Testis (tissue), 3 donors: ENCODE data around the gene PNPO. TPM values are rescaled to one million over a fixed set of nuclear protein-coding genes. Genes with fewer than 3 reads are reported as not detected.

Experiments used
- DNase-seq: peaks from one replicate; pipeline ENCODE4 v3.0.0-alpha.2; 2019
- H3K27ac ChIP-seq, 2 donors: fragments of 200-600 bp; sonication (generic); one replicate each; pipeline ENCODE4 v1.5.1; 2019
- H3K27me3 ChIP-seq: fragments of 200-600 bp; sonication (generic); one replicate; pipeline ENCODE4 v1.5.1; 2019
- H3K36me3 ChIP-seq: fragments of 200-600 bp; sonication (generic); one replicate; pipeline ENCODE4 v1.5.1; 2017; ENCODE audit warnings: low read depth; ENCODE audit errors: missing control alignments
- H3K4me1 ChIP-seq: fragments of 200-600 bp; sonication (generic); one replicate; pipeline ENCODE4 v1.5.1; 2019
- H3K4me3 ChIP-seq, 2 donors: fragments of 200-600 bp; sonication (generic); one replicate each; pipeline ENCODE4 v1.5.1; 2017 to 2019
- H3K9me3 ChIP-seq: fragments of 200-600 bp; sonication (generic); one replicate; pipeline ENCODE4 v1.5.1; 2017
- CTCF ChIP-seq, 3 experiments: fragments of 450-650 bp in 2 of 3; fragments of 200-600 bp in 1 of 3; sonication (generic) in 1 of 3; IDR thresholded peaks; one replicate each; pipeline ENCODE4 v1.5.1; 2016 to 2019; ENCODE audit warnings: antibody characterized with exemption in 3 of 3, mild to moderate bottlenecking in 2 of 3, moderate library complexity in 1 of 3
- POLR2A ChIP-seq: fragments of 450-650 bp; IDR thresholded peaks from one replicate; pipeline ENCODE4 v1.6.1; 2017; ENCODE audit warnings: antibody characterized with exemption, mild to moderate bottlenecking, moderate library complexity
- WGBS, 2 donors: methylation state at CpG; one replicate each; pipeline ENCODE4 v1.1.5; 2018; 5-methylcytosine and 5-hydroxymethylcytosine counted together
- intact Hi-C: fragments of 100-400 bp; cut with DNase I; formaldehyde crosslinking; loops from one replicate; pipeline ENCODE4 v1.15.1; 2023; ENCODE audit warnings: low total_unique reads
- polyA plus RNA-seq: library from polyadenylated mRNA; stranded (reverse); fragments of 350-450 nt; fragmentation: Illumina TruSeq; extraction: RNeasy Lipid Tissue Mini Kit (QIAGEN cat#74804); gene quantifications from one replicate; pipeline ENCODE4 v1.2.3, GENCODE V29; 2014; ENCODE audit warnings: low read depth, low replicate concordance; ENCODE audit not compliant: insufficient read depth
- total RNA-seq, 2 donors: library from RNA; depleted of rRNA; stranded (reverse); fragments of >200 nt; gene quantifications; one replicate each; pipeline ENCODE4 v1.2.3, GENCODE V29; 2016

PNPO gene
- total and polyA plus RNA-seq, 3 donors from 2014 or later: 21.3 to 41.7 (median 37.5) TPM

- H3K27me3 ChIP-seq: no peaks in the 10 kb centered on the region
- H3K36me3 ChIP-seq: no peaks in the 10 kb centered on the region
- TF ChIP-seq CTCF (IDR thresholded peaks at IDR 0.05): no peak
- no peak for TF ChIP-seq POLR2A
- H3K9me3 ChIP-seq: no peaks in the 10 kb centered on the region
- H3K4me3 ChIP-seq: no peak overlapping the region
- intact Hi-C loops: no loop called here
- whole genome bisulfite sequencing, 2 donors: 67 to 72% methylated on average over 6 of the region's 6 CpGs
- no peak for DNase-seq
- H3K27ac ChIP-seq: peak overlapping the region in 1 of 2 donors; percentile 86
- H3K4me1 ChIP-seq: peaks cover 53% of the 10 kb centered on the region
These were observed 1.2 kb downstream of the PNPO start for GRCh38 chr17:47942568-47942967.

GRCh38 chr17:47945080-47945479, 3.7 kb downstream of the PNPO start:
- H3K4me3 ChIP-seq: no peak overlapping the region
- H3K4me1 ChIP-seq: peaks cover 60% of the 10 kb centered on the region
- intact Hi-C loops: loop anchor here (5.0 kb wide), 1 partner anchor 53 kb away; no protein-coding TSS in a partner anchor
- peak overlapping the region in 1 of 2 donors; percentile 61 for H3K27ac ChIP-seq
- no peaks in the 10 kb centered on the region for H3K9me3 ChIP-seq
- DNase-seq: peak; percentile 78
- TF ChIP-seq CTCF (IDR thresholded peaks at IDR 0.05): no peak
- no peak for TF ChIP-seq POLR2A
- no peaks in the 10 kb centered on the region for H3K27me3 ChIP-seq
- WGBS, 2 donors: 57 to 61% methylated on average over 8 of the region's 8 CpGs
- H3K36me3 ChIP-seq: no peaks in the 10 kb centered on the region

- H3K4me1 ChIP-seq: peaks cover 59% of the 10 kb centered on the region
- H3K27ac ChIP-seq: peak overlapping the region in 1 of 2 donors; percentile 61
- no peaks in the 10 kb centered on the region for H3K36me3 ChIP-seq
- no peak for TF ChIP-seq CTCF (IDR thresholded peaks at IDR 0.05)
- TF ChIP-seq POLR2A: no peak
- H3K9me3 ChIP-seq: no peaks in the 10 kb centered on the region
- H3K4me3 ChIP-seq: no peak overlapping the region
- H3K27me3 ChIP-seq: no peaks in the 10 kb centered on the region
- intact Hi-C loops: loop anchor here (5.0 kb wide), 1 partner anchor 54 kb away; no protein-coding TSS in a partner anchor
- 80 to 83% methylated on average over 5 to 10 of the region's 10 CpGs for WGBS, 2 donors
- no peak for DNase-seq
These were observed 4.4 kb downstream of the PNPO start for GRCh38 chr17:47945529-47946508.

- intact Hi-C loops: loop anchor here (5.0 kb wide), 1 partner anchor 54 kb away; no protein-coding TSS in a partner anchor
- Histone ChIP-seq H3K36me3 (no peaks in the 10 kb centered on the region), H3K27ac (peak overlapping the region in 1 of 2 donors; percentile 61), H3K9me3 (no peaks in the 10 kb centered on the region), H3K4me3 (no peak overlapping the region), H3K27me3 (no peaks in the 10 kb centered on the region), H3K4me1 (peaks cover 55% of the 10 kb centered on the region)
- no peak for TF ChIP-seq POLR2A
- no peak for TF ChIP-seq CTCF (IDR thresholded peaks at IDR 0.05)
- DNase-seq: no peak
- WGBS, 2 donors: 93 to 97% methylated on average over 5 to 6 of the region's 6 CpGs
These were observed 5.1 kb downstream of the PNPO start for GRCh38 chr17:47946516-47946915.
